Fibroblast of pulmonary artery (primary cell): ENCODE measurements around the gene AIMP2.
"Not testable (repeated sequence)": the region's sequence is repeated elsewhere in the genome, so short reads cannot be mapped to it uniquely, and the experiment has no call there.

Source experiments
- DNase-seq: peaks from one replicate; pipeline ENCODE4 v3.0.0-alpha.2; 2010; ENCODE audit warnings: low read depth
- H3K4me3 ChIP-seq: replicated peaks from 2 replicates; pipeline ENCODE4 v1.5.1; 2011; ENCODE audit warnings: low read depth, mild to moderate bottlenecking, control low read depth, low read length, moderate library complexity
- CTCF ChIP-seq: IDR thresholded peaks from 2 replicates; pipeline ENCODE4 v1.5.1; 2011; ENCODE audit warnings: mild to moderate bottlenecking, control low read depth, low read length, inconsistent platforms; ENCODE audit errors: missing control alignments

AIMP2 gene

GRCh38 chr7:6008668-6009611 is at the start of gene AIMP2, which contains the start of gene PMS2:
TSS of gene AIMP2 (plus strand) at chr7:6009272. CDS start at chr7:6009364, 92 bp downstream.
TSS of gene PMS2 (minus strand) at chr7:6009049. CDS start at chr7:6009019, 30 bp downstream.
- TF ChIP-seq CTCF = no peak
- peak within 1 kb of the TSS; percentile 89 for H3K4me3 ChIP-seq
- peak; percentile 99 for DNase-seq

- not testable (repeated sequence) for H3K4me3 ChIP-seq, DNase-seq
Measured at GRCh38 chr7:5963205-5963604, 45.9 kb upstream of the AIMP2 start.

- not testable (repeated sequence) for H3K4me3 ChIP-seq, DNase-seq
Measured at GRCh38 chr7:5963810-5964209, 45.3 kb upstream of the AIMP2 start.

- not testable (repeated sequence) for DNase-seq, H3K4me3 ChIP-seq
Measured at GRCh38 chr7:5970347-5970911, 38.6 kb upstream of the AIMP2 start, which contains the start of gene RSPH10B. TSS of gene RSPH10B (minus strand) at chr7:5970689. CDS start at chr7:5967116, 3,573 bp downstream.

GRCh38 chr7:5973580-5973979 is 35.5 kb upstream of the AIMP2 start:
- DNase-seq, H3K4me3 ChIP-seq: not testable (repeated sequence)

GRCh38 chr7:5979680-5980314 is 29.3 kb upstream of the AIMP2 start:
- not testable (repeated sequence) for H3K4me3 ChIP-seq, DNase-seq

GRCh38 chr7:5987061-5987460 is 22.0 kb upstream of the AIMP2 start:
- not testable (repeated sequence) for H3K4me3 ChIP-seq

GRCh38 chr7:5997210-5997808 is 11.8 kb upstream of the AIMP2 start:
- no peak overlapping the region for H3K4me3 ChIP-seq
- peak; percentile 66 for TF ChIP-seq CTCF
- DNase-seq = peak; percentile 77

More at GRCh38 chr7:5987061-5987460, 22.0 kb upstream of the AIMP2 start:
- DNase-seq = not testable (repeated sequence)

GRCh38 chr7:6007386-6007785 is 1.7 kb upstream of the AIMP2 start:
- H3K4me3 ChIP-seq = no peak overlapping the region
- no peak for DNase-seq
- TF ChIP-seq CTCF = no peak

- DNase-seq = not testable (repeated sequence)
- peak overlapping the region; percentile 89 for H3K4me3 ChIP-seq
Measured at GRCh38 chr7:6007835-6008590, 1.1 kb upstream of the AIMP2 start.

GRCh38 chr7:6010370-6010769 is 1.3 kb downstream of the AIMP2 start:
- not testable (repeated sequence) for DNase-seq
- peak overlapping the region; percentile 89 for H3K4me3 ChIP-seq
